HCT116 (cell line): ENCODE data around the gene WIF1. TPM values are rescaled to one million over a fixed set of nuclear protein-coding genes. Genes with fewer than 3 reads are reported as not detected.

Experiments
- ATAC-seq: fragments of 200-7000 bp; cut with Tn5 transposase; 2 replicates; pipeline ENCODE4 v1.9.1; 2020; ENCODE audit warnings: mild to moderate bottlenecking, moderate library complexity
- BruUV-seq: library from RNA; stranded (reverse); fragments of 400-500 nt; replicated peaks from 2 replicates; lab custom pipeline; 2021; lab: Mats Ljungman, UMichigan
- CTCF ChIA-PET: fragments of 300-600 bp; sonication (Branson Sonifier 250); formaldehyde crosslinking; loops from one replicate; lab custom pipeline; 2021; ENCODE audit warnings: antibody characterized with exemption; lab: Charles Lee
- POLR2A ChIA-PET: fragments of 300-600, 350-600 bp; sonication (Branson Sonifier 250); formaldehyde crosslinking; loops from one replicate; lab custom pipeline; 2021; ENCODE audit warnings: antibody characterized with exemption; lab: Charles Lee
- RAD21 ChIA-PET, 2 experiments: fragments of 300-600 bp; sonication (Branson Sonifier 250); formaldehyde crosslinking; loops; one replicate each; lab custom pipeline; 2023; ENCODE audit warnings: low total read pairs in 2 of 2; ENCODE audit not compliant: uncharacterized antibody in 2 of 2, unreplicated experiment in 2 of 2, low non-redundant PET in 1 of 2; lab: Charles Lee
- DNase-seq: peaks from one replicate; pipeline ENCODE4 v3.0.0-alpha.2; 2010; ENCODE audit warnings: low read depth, low spot score
- H2AFZ ChIP-seq: fragments of 200-600 bp; shearing (Covaris generic), sonication (generic); 2 replicates; pipeline ENCODE4 v1.6.1; 2017; ENCODE audit warnings: low read depth, mixed run types, mixed read lengths, antibody characterized with exemption, low read length; ENCODE audit not compliant: poor library complexity, severe bottlenecking
- H3K27ac ChIP-seq: 2 replicates; pipeline ENCODE4 v1.5.1; 2012; ENCODE audit warnings: low read depth, low read length
- H3K27me3 ChIP-seq: fragments of 200-600 bp; sonication (generic); 2 replicates; pipeline ENCODE4 v1.6.1; 2016; ENCODE audit warnings: mixed run types, low read length, mixed read lengths; ENCODE audit not compliant: insufficient read depth
- H3K36me3 ChIP-seq, 2 experiments: fragments of 200-500 bp in 1 of 2; fragments of 200-600 bp in 1 of 2; sonication (Bioruptor generic) in 1 of 2; sonication (generic) in 1 of 2; 2 replicates each; pipeline versions ENCODE4 v1.5.1 to v1.6.1; 2014 to 2016; ENCODE audit warnings: low read length in 2 of 2, inconsistent platforms in 1 of 2, mixed read lengths in 1 of 2, mixed run types in 1 of 2; ENCODE audit not compliant: insufficient read depth in 2 of 2, control insufficient read depth in 1 of 2
- H3K4me1 ChIP-seq, 2 experiments: fragments of 200-600 bp in 1 of 2; sonication (generic) in 1 of 2; 2 replicates each; pipeline versions ENCODE4 v1.5.1 to v1.6.1; 2012 to 2017; ENCODE audit warnings: low read length in 2 of 2, inconsistent platforms in 1 of 2, mild to moderate bottlenecking in 1 of 2, mixed read lengths in 1 of 2, mixed run types in 1 of 2, moderate library complexity in 1 of 2; ENCODE audit not compliant: insufficient read depth in 2 of 2, control insufficient read depth in 1 of 2
- H3K4me2 ChIP-seq: fragments of 200-600 bp; sonication (generic); 2 replicates; pipeline ENCODE4 v1.6.1; 2017; ENCODE audit warnings: mixed run types, low read length, mixed read lengths
- H3K4me3 ChIP-seq, 2 experiments: fragments of 200-600 bp in 1 of 2; sonication (generic) in 1 of 2; replicated peaks in 1 of 2; 2 replicates each; pipeline ENCODE4 v1.5.1; 2011 to 2016; ENCODE audit warnings: low read length in 2 of 2, control low read depth in 1 of 2, low read depth in 1 of 2, mild to moderate bottlenecking in 1 of 2, mixed read lengths in 1 of 2, mixed run types in 1 of 2
- H3K79me2 ChIP-seq: fragments of 200-600 bp; sonication (generic); 2 replicates; pipeline ENCODE4 v1.6.1; 2017; ENCODE audit warnings: mild to moderate bottlenecking, mixed run types, low read length, moderate library complexity, mixed read lengths; ENCODE audit not compliant: insufficient read depth
- H3K9ac ChIP-seq: fragments of 200-600 bp; sonication (generic); 2 replicates; pipeline ENCODE4 v1.6.1; 2016; ENCODE audit warnings: low read length, mixed read lengths
- H3K9me2 ChIP-seq: fragments of 200-600 bp; sonication (generic), shearing (Covaris generic); 2 replicates; pipeline ENCODE4 v1.6.1; 2017; ENCODE audit warnings: mixed run types, mild to moderate bottlenecking, moderate library complexity; ENCODE audit not compliant: insufficient read depth
- H3K9me3 ChIP-seq, 2 experiments: fragments of 200-500 bp in 1 of 2; fragments of 200-600 bp in 1 of 2; sonication (Bioruptor generic) in 1 of 2; sonication (generic) in 1 of 2; 2 replicates each; pipeline ENCODE4 v1.6.1; 2014 to 2017; ENCODE audit warnings: low read length in 2 of 2, mixed read lengths in 2 of 2, inconsistent platforms in 1 of 2, low read depth in 1 of 2, mild to moderate bottlenecking in 1 of 2, mixed run types in 1 of 2, moderate library complexity in 1 of 2; ENCODE audit not compliant: control insufficient read depth in 1 of 2, insufficient read depth in 1 of 2
- H4K20me1 ChIP-seq: fragments of 200-600 bp; sonication (generic), shearing (Covaris generic); 2 replicates; pipeline ENCODE4 v1.6.1; 2017; ENCODE audit warnings: mixed run types, mild to moderate bottlenecking, moderate library complexity; ENCODE audit not compliant: insufficient read depth
- CBX3 ChIP-seq: IDR thresholded peaks from 2 replicates; pipeline ENCODE4 v1.6.1; 2012; ENCODE audit warnings: low read depth
- CEBPB ChIP-seq: IDR thresholded peaks from 2 replicates; pipeline ENCODE4 v1.6.1; 2012; ENCODE audit warnings: low read depth
- CTCF ChIP-seq, 3 experiments: fragments of 200-600 bp in 1 of 3; sonication (generic) in 1 of 3; IDR thresholded peaks in 2 of 3; conservative IDR thresholded peaks in 1 of 3; 2 replicates each; pipeline ENCODE4 v1.5.1; 2012 to 2017; ENCODE audit warnings: low read depth in 2 of 3, low read length in 2 of 3, antibody characterized with exemption in 1 of 3, borderline replicate concordance in 1 of 3, control low read depth in 1 of 3, mild to moderate bottlenecking in 1 of 3, mixed read lengths in 1 of 3, mixed run types in 1 of 3, moderate library complexity in 1 of 3; ENCODE audit not compliant: insufficient read depth in 1 of 3
- EGR1 ChIP-seq: IDR thresholded peaks from 2 replicates; pipeline ENCODE4 v1.6.1; 2012; ENCODE audit warnings: low read depth
- FOSL1 ChIP-seq: IDR thresholded peaks from 2 replicates; pipeline ENCODE4 v1.6.1; 2012; ENCODE audit warnings: low read depth
- POLR2A ChIP-seq: IDR thresholded peaks from 2 replicates; pipeline ENCODE4 v1.7.0; 2011; ENCODE audit warnings: borderline replicate concordance; ENCODE audit not compliant: insufficient read depth, insufficient read length; ENCODE audit errors: extremely low read depth
- POLR2AphosphoS5 ChIP-seq: IDR thresholded peaks from 2 replicates; pipeline ENCODE4 v1.6.1; 2011; ENCODE audit warnings: mild to moderate bottlenecking, low read depth, low read length, moderate library complexity
- RAD21 ChIP-seq: IDR thresholded peaks from 2 replicates; pipeline ENCODE4 v1.6.1; 2012; ENCODE audit warnings: low read depth, mild to moderate bottlenecking
- SP1 ChIP-seq: IDR thresholded peaks from 2 replicates; pipeline ENCODE4 v1.6.1; 2012; ENCODE audit warnings: low read depth
- ZFX ChIP-seq: fragments of 450-650 bp; IDR thresholded peaks from 2 replicates; pipeline ENCODE4 v1.6.1; 2017
- intact Hi-C: fragments of 100-400 bp; cut with micrococcal nuclease; formaldehyde crosslinking; loops from 2 replicates; pipeline ENCODE4 v1.10.0; 2022
- total RNA-seq: library from RNA; stranded (reverse); gene quantifications from one replicate; pipeline ENCODE4 v1.2.1, GENCODE V29; 2021; ENCODE audit not compliant: unreplicated experiment
- TF ChIP-seq, protein P1 (sequence below): IDR thresholded peaks from 2 replicates; pipeline ENCODE4 v1.6.1; 2012; ENCODE audit warnings: low read depth
- TF ChIP-seq, protein P2 (sequence below): IDR thresholded peaks from 2 replicates; pipeline ENCODE4 v1.6.1; 2012

WIF1 gene
- total RNA-seq, 1 experiment from 2014 or later: not detected

- no peak for ATAC-seq
These were observed 7.5 kb downstream of the WIF1 start for GRCh38 chr12:65113621-65114035.

GRCh38 chr12:65106948-65107347 lies 14.2 kb downstream of the WIF1 start:
- no peak overlapping the region for H3K27ac ChIP-seq
- DNase-seq (no peak), ATAC-seq (no peak)
- no peaks in the 10 kb centered on the region for H3K27me3 ChIP-seq
- no peaks in the 10 kb centered on the region for H3K4me1 ChIP-seq
- BruUV-seq: no TSS peak
- no peaks in the 10 kb centered on the region for H3K9me3 ChIP-seq
- intact Hi-C loops: loop anchor here (1.0 kb wide), 1 partner anchor 216 kb away; no protein-coding TSS in a partner anchor
- no peaks in the 10 kb centered on the region for H3K79me2 ChIP-seq
- TF ChIP-seq POLR2AphosphoS5 (no peak), ZFX (no peak), EGR1 (no peak), RAD21 (peak; percentile 27; the same call in 1 of the 2 replicates), CTCF (IDR thresholded peaks at IDR 0.05 in 2 of 3, conservative IDR thresholded peaks at IDR 0.05 in 1 of 3; ENCODE audit: borderline replicate concordance in 1 of 3, insufficient read depth in 1 of 3, low read depth in 2 of 3, low read length in 2 of 3) (peak; percentile 26 to 51 (median 29); a peak in 3 of 6 replicates), CEBPB (no peak)
- TF ChIP-seq, protein P1, sequence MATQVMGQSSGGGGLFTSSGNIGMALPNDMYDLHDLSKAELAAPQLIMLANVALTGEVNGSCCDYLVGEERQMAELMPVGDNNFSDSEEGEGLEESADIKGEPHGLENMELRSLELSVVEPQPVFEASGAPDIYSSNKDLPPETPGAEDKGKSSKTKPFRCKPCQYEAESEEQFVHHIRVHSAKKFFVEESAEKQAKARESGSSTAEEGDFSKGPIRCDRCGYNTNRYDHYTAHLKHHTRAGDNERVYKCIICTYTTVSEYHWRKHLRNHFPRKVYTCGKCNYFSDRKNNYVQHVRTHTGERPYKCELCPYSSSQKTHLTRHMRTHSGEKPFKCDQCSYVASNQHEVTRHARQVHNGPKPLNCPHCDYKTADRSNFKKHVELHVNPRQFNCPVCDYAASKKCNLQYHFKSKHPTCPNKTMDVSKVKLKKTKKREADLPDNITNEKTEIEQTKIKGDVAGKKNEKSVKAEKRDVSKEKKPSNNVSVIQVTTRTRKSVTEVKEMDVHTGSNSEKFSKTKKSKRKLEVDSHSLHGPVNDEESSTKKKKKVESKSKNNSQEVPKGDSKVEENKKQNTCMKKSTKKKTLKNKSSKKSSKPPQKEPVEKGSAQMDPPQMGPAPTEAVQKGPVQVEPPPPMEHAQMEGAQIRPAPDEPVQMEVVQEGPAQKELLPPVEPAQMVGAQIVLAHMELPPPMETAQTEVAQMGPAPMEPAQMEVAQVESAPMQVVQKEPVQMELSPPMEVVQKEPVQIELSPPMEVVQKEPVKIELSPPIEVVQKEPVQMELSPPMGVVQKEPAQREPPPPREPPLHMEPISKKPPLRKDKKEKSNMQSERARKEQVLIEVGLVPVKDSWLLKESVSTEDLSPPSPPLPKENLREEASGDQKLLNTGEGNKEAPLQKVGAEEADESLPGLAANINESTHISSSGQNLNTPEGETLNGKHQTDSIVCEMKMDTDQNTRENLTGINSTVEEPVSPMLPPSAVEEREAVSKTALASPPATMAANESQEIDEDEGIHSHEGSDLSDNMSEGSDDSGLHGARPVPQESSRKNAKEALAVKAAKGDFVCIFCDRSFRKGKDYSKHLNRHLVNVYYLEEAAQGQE: no peak
- H4K20me1 ChIP-seq: no peaks in the 10 kb centered on the region
- no peaks in the 10 kb centered on the region for H3K9me2 ChIP-seq
- H3K36me3 ChIP-seq: no peaks in the 10 kb centered on the region
- H2AFZ ChIP-seq: no peak overlapping the region
- ChIA-PET POLR2A (interaction anchor here (1.0 kb wide), 1 partner anchor 14 kb away, joined by 3 read pairs; no protein-coding TSS in a partner anchor), CTCF (interaction anchor here (0.7 to 2.2 kb wide), 15 partner anchors 11 to 311 kb away, joined by 3 to 23 read pairs (median 4); partner anchors contain the start of gene LEMD3), RAD21 (interaction anchor here in 1 of 2 experiments (0.6 kb wide), 1 partner anchor 214 kb away, joined by 3 read pairs; no protein-coding TSS in a partner anchor)
- H3K4me2 ChIP-seq: no peak overlapping the region
- no peak overlapping the region for H3K9ac ChIP-seq
- H3K4me3 ChIP-seq: no peak overlapping the region

More at GRCh38 chr12:65113621-65114035, 7.5 kb downstream of the WIF1 start:
- Histone ChIP-seq H3K79me2 (no peaks in the 10 kb centered on the region), H3K4me1 (no peaks in the 10 kb centered on the region), H3K9me3 (no peaks in the 10 kb centered on the region), H3K9ac (no peak overlapping the region), H4K20me1 (no peaks in the 10 kb centered on the region), H3K4me2 (no peak overlapping the region), H2AFZ (no peak overlapping the region), H3K36me3 (no peaks in the 10 kb centered on the region), H3K9me2 (no peaks in the 10 kb centered on the region)
- no TSS peak for BruUV-seq
- CTCF ChIA-PET: no interaction called here
- TF ChIP-seq FOSL1 (no peak), POLR2A (no peak), ZFX (no peak), CBX3 (no peak), EGR1 (no peak), CEBPB (no peak), SP1 (no peak)
- TF ChIP-seq, protein P2, sequence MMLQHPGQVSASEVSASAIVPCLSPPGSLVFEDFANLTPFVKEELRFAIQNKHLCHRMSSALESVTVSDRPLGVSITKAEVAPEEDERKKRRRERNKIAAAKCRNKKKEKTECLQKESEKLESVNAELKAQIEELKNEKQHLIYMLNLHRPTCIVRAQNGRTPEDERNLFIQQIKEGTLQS: no peak
- TF ChIP-seq, all 23 proteins: peak for 0
- Histone ChIP-seq H3K27ac (no peak overlapping the region), H3K4me3 (no peak overlapping the region), H3K27me3 (peaks cover 3% of the 10 kb centered on the region; the same call in 1 of the 2 replicates)
- RAD21 ChIA-PET: no interaction called here
- no peak for DNase-seq
- intact Hi-C loops: no loop called here
- POLR2A ChIA-PET: no interaction called here
